ENCODE results near the gene NLE1.

DNA sequence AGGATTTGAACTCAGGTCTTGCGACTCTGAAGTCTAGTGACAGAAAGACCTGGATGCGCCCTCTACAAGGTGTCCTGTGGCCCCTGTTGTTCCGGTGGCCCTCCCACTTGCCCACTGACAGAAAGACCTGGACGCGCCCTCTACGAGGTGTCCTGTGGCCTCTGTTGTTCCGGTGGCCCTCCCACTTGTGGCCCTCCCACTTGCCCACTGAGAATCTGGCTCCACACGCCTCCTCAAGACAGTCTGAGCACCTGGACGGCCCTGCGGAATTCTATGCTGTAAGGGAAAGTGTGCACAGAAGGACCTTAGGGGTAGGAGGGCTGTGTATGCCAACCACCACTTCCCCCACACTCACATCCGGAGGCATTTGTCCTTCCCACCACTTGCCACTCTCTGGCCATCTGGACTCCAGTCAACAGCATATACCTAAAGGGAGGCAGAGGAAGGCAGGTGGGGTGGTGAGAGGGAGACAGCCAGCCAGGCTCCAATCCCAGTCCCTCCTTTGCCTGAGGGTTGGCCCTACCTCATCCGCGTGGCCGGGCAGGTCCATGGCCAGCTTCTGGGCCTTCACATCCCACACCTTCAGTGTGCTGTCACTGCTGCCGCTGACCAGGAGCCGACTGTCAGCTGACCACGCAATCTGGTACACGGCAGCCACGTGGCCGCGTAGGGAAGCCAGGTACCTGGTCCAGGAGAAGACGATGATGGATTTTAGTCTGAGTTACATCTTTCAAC lies 9.1 kb downstream of the NLE1 start:
- TF ChIP-seq POLR2A (IDR thresholded peaks at IDR 0.05) (no peak), CTCF (IDR thresholded peaks at IDR 0.05) (no peak), POLR2AphosphoS5 (IDR thresholded peaks at IDR 0.05) (no peak), EP300 (IDR thresholded peaks at IDR 0.05) (no peak)

Measured in upper lobe of left lung (tissue), 4 donors.